B cell (primary cell): Measurements from ENCODE around the gene ITPKC. TPM values are rescaled to one million over a fixed set of nuclear protein-coding genes. Genes with fewer than 3 reads are reported as not detected.
A peak's percentile ranks its signal among the peaks of the same experiment; 100 is the strongest.

ENCODE experiments used
- ATAC-seq: fragments of 200-7000 bp; cut with Tn5 transposase; one replicate; pipeline ENCODE4 v1.10.0; 2021; ENCODE audit warnings: low read depth, mild to moderate bottlenecking, moderate number of reproducible peaks, moderate library complexity
- CTCF ChIA-PET: fragments of 350-600 bp; sonication (Branson Sonifier 250); formaldehyde crosslinking; loops from one replicate; lab custom pipeline; 2021; ENCODE audit warnings: antibody characterized with exemption, inconsistent platforms; lab: Charles Lee
- POLR2A ChIA-PET: fragments of 350-600 bp; sonication (Branson Sonifier 250); formaldehyde crosslinking; loops from one replicate; lab custom pipeline; 2021; ENCODE audit warnings: antibody characterized with exemption; lab: Charles Lee
- DNase-seq: peaks from one replicate; pipeline ENCODE4 v3.0.0; 2013
- H2AFZ ChIP-seq: 2 replicates; pipeline ENCODE4 v1.6.1; 2012; ENCODE audit warnings: mild to moderate bottlenecking, low read depth, low read length; ENCODE audit not compliant: insufficient read depth, poor library complexity, severe bottlenecking
- H3K27ac ChIP-seq, 2 donors: 1 replicate in 1 of 2; 2 replicates in 1 of 2; pipeline ENCODE4 v1.5.1; 2012 to 2013; ENCODE audit warnings: low read length in 2 of 2, mild to moderate bottlenecking in 2 of 2, moderate library complexity in 1 of 2
- H3K27me3 ChIP-seq, 4 experiments: fragments of 200-600 bp in 1 of 4; sonication (generic) in 1 of 4; replicated peaks in 1 of 4; 1 replicate in 2 of 4; 2 replicates in 2 of 4; pipeline versions ENCODE4 v1.6.1 to v1.7.0; 2013 to 2016; ENCODE audit warnings: low read length in 3 of 4, mild to moderate bottlenecking in 2 of 4, mixed read lengths in 1 of 4, moderate library complexity in 1 of 4; ENCODE audit not compliant: insufficient read depth in 4 of 4, control insufficient read depth in 3 of 4; ENCODE audit errors: control extremely low read depth in 1 of 4
- H3K36me3 ChIP-seq, 2 experiments: replicated peaks in 1 of 2; 1 replicate in 1 of 2; 2 replicates in 1 of 2; pipeline versions ENCODE4 v1.6.1 to v1.7.1; 2013; ENCODE audit warnings: low read length in 1 of 2; ENCODE audit not compliant: insufficient read depth in 2 of 2, control insufficient read depth in 1 of 2; ENCODE audit errors: control extremely low read depth in 1 of 2, extremely low read depth in 1 of 2
- H3K4me1 ChIP-seq, 2 donors: fragments of 200-600 bp in 1 of 2; sonication (generic) in 1 of 2; 1 replicate in 1 of 2; 2 replicates in 1 of 2; pipeline versions ENCODE4 v1.5.1 to v1.6.1; 2013 to 2017; ENCODE audit warnings: low read length in 2 of 2; ENCODE audit not compliant: control insufficient read depth in 2 of 2, insufficient read depth in 2 of 2
- H3K4me2 ChIP-seq: replicated peaks from 2 replicates; pipeline ENCODE3; 2012; ENCODE audit warnings: mild to moderate bottlenecking, low read depth, low read length; ENCODE audit not compliant: poor library complexity, severe bottlenecking
- H3K4me3 ChIP-seq, 5 experiments: fragments of 200-600 bp in 1 of 5; sonication (generic) in 1 of 5; 1 replicate in 3 of 5; 2 replicates in 2 of 5; pipeline versions ENCODE4 v1.5.1 to v1.7.0; 2011 to 2016; ENCODE audit warnings: low read length in 4 of 5, mild to moderate bottlenecking in 4 of 5, low read depth in 2 of 5, control low read depth in 1 of 5, moderate library complexity in 1 of 5; ENCODE audit not compliant: insufficient read depth in 1 of 5; ENCODE audit errors: control extremely low read depth in 1 of 5, extremely low read depth in 1 of 5
- H3K79me2 ChIP-seq: fragments of 200-600 bp; sonication (generic); one replicate; pipeline ENCODE4 v1.6.0; 2016; ENCODE audit warnings: low read length; ENCODE audit not compliant: control insufficient read depth, insufficient read depth
- H3K9ac ChIP-seq: fragments of 200-600 bp; sonication (generic); 2 replicates; pipeline ENCODE4 v1.6.1; 2017; ENCODE audit warnings: mild to moderate bottlenecking, low read length, moderate library complexity
- H3K9me3 ChIP-seq, 3 donors: one replicate each; pipeline versions ENCODE4 v1.6.1 to v1.7.1; 2013; ENCODE audit warnings: low read length in 2 of 3; ENCODE audit not compliant: control insufficient read depth in 2 of 3, insufficient read depth in 1 of 3; ENCODE audit errors: control extremely low read depth in 1 of 3
- H4K20me1 ChIP-seq: 2 replicates; pipeline ENCODE4 v1.6.0; 2012; ENCODE audit warnings: mild to moderate bottlenecking, low read length; ENCODE audit not compliant: insufficient read depth, control insufficient read depth, poor library complexity, severe bottlenecking
- H3K27ac Mint-ChIP-seq: one replicate; pipeline ENCODE4 v1.8.0; 2021; ENCODE audit warnings: mixed read lengths
- H3K27me3 Mint-ChIP-seq: one replicate; pipeline ENCODE4 v1.8.0; 2021; ENCODE audit warnings: mixed read lengths
- H3K4me1 Mint-ChIP-seq: one replicate; pipeline ENCODE4 v1.8.0; 2021; ENCODE audit warnings: mixed read lengths
- H3K4me3 Mint-ChIP-seq: one replicate; pipeline ENCODE4 v1.8.0; 2021; ENCODE audit warnings: mixed read lengths
- H3K9me3 Mint-ChIP-seq: one replicate; pipeline ENCODE4 v1.8.0; 2022; ENCODE audit warnings: mixed read lengths; ENCODE audit not compliant: insufficient read depth
- CTCF ChIP-seq: fragments of 200-600 bp; IDR thresholded peaks from one replicate; pipeline ENCODE4 v1.8.0; 2022; ENCODE audit warnings: antibody characterized with exemption, mild to moderate bottlenecking
- EZH2 ChIP-seq: IDR thresholded peaks from 2 replicates; pipeline ENCODE4 v1.6.1; 2012; ENCODE audit warnings: borderline replicate concordance, low read depth, mild to moderate bottlenecking, moderate library complexity, low read length; ENCODE audit not compliant: insufficient read depth, poor library complexity, severe bottlenecking
- WGBS: methylation state at CpG from one replicate; pipeline ENCODE4 v1.1.5; 2013; ENCODE audit warnings: missing lambda C conversion rate; ENCODE audit not compliant: insufficient coverage; 5-methylcytosine and 5-hydroxymethylcytosine counted together
- intact Hi-C: fragments of 100-400 bp; cut with micrococcal nuclease; formaldehyde crosslinking; loops from one replicate; pipeline ENCODE4 v1.10.0; 2022
- polyA plus RNA-seq: library from polyadenylated mRNA; depleted of rRNA; stranded (reverse); fragments of >200 nt; gene quantifications from 2 replicates; pipeline ENCODE4 v1.2.3, GENCODE V29; 2012
- total RNA-seq, 2 donors: library from RNA; stranded (reverse); fragments of 120-200 nt in 1 of 2; gene quantifications; 1 replicate in 1 of 2; 2 replicates in 1 of 2; pipeline versions ENCODE4 v1.2.3 to v1.2.4, GENCODE V29; 2013 to 2022

The ITPKC gene
- total and polyA plus RNA-seq, 2 donors (not counting 1 experiment from before 2014, with no cell fraction given), result 8.7 to 16.0 TPM

GRCh38 chr19:40690693-40691420 lies 26.1 kb upstream of the ITPKC start:
- Histone ChIP-seq H3K4me1 (peaks cover 44 to 51% of the 10 kb centered on the region in 2 donors), H3K79me2 (peaks cover under 1% of the 10 kb centered on the region), H3K27ac (peak overlapping the region in 1 of 2 donors; percentile 11), H3K27me3 (no peaks in the 10 kb centered on the region), H2AFZ (peak overlapping the region; percentile 85), H3K36me3 (peaks cover 0 to 16% of the 10 kb centered on the region in 2 experiments), H3K4me2 (peak overlapping the region; percentile 100), H4K20me1 (no peaks in the 10 kb centered on the region), H3K4me3 (peak overlapping the region; percentile 26 to 87 (median 62)), H3K9me3 (no peaks in the 10 kb centered on the region), H3K9ac (peak overlapping the region; percentile 78)
- Mint-ChIP-seq H3K4me3 (peak overlapping the region; percentile 97), H3K9me3 (no peaks in the 10 kb centered on the region), H3K27ac (peak overlapping the region; percentile 88), H3K4me1 (peaks cover 13% of the 10 kb centered on the region), H3K27me3 (no peaks in the 10 kb centered on the region)
- intact Hi-C loops, result loop anchor here (1.0 kb wide), 4 partner anchors 24 to 87 kb away; partner anchors contain the start of genes ACTMAP and RAB4B
- peak; percentile 93 for DNase-seq
- WGBS, result under 1% methylated on average over 48 of the region's 56 CpGs
- peak; percentile 74 for ATAC-seq
- no peak for TF ChIP-seq EZH2
- TF ChIP-seq CTCF, result no peak
- CTCF ChIA-PET, result interaction anchor here (1.4 to 2.0 kb wide), 3 partner anchors 28 to 129 kb away, joined by 5 to 6 read pairs (median 5); no protein-coding TSS in a partner anchor
- POLR2A ChIA-PET, result interaction anchor here (0.9 to 1.4 kb wide), 4 partner anchors 25 to 87 kb away, joined by 3 to 7 read pairs (median 4); partner anchors contain the start of genes ACTMAP, RAB4B and SNRPA
